ENCODE measurements around the gene PLPPR1. TPM values are rescaled to one million over a fixed set of nuclear protein-coding genes. Genes with fewer than 3 reads are reported as not detected.

Gene PLPPR1
- total RNA-seq, 1 experiment from 2014 or later, result not detected

DNA sequence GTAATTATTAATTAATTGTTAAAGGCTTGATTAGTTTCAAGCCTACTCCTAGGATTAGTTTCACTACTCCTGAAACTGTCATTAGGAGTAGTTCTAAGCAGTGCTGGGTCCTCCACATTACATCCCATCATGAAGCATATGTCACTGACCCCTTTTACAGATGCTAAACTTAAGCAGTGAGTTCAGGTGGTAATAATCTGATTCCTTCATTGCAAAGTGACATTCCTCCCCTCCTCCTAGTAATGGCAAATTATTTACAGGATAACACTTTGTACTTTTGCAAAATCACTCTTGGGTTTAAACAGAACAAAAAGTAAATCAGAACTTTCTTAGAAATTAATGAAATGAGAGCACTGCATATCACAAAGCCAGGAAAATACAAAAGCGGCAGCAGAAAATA lies 303.8 kb downstream of the PLPPR1 start:
- Histone ChIP-seq H3K9ac (ENCODE audit: low read length) (no peak overlapping the region), H2AFZ (ENCODE audit: low read depth, low read length, poor library complexity, severe bottlenecking) (no peak overlapping the region), H3K79me2 (ENCODE audit: insufficient read depth, low read length) (no peaks in the 10 kb centered on the region), H3K27ac (ENCODE audit: low read depth, low read length) (no peak overlapping the region), H3K4me1 (ENCODE audit: control insufficient read depth in 1 of 2, insufficient read depth in 2 of 2, low read length in 2 of 2) (no peaks in the 10 kb centered on the region), H3K4me2 (ENCODE audit: low read length) (no peak overlapping the region), H3K36me3 (ENCODE audit: control insufficient read depth in 1 of 2, insufficient read depth in 2 of 2, low read length in 2 of 2) (no peaks in the 10 kb centered on the region), H3K4me3 (replicated peaks in 1 of 2; ENCODE audit: low read depth in 1 of 2, low read length in 2 of 2) (no peak overlapping the region), H3K9me2 (ENCODE audit: insufficient read depth) (no peaks in the 10 kb centered on the region), H3K27me3 (ENCODE audit: insufficient read depth, low read length) (no peaks in the 10 kb centered on the region), H4K20me1 (ENCODE audit: insufficient read depth) (no peaks in the 10 kb centered on the region), H3K9me3 (ENCODE audit: control insufficient read depth in 1 of 2, insufficient read depth in 1 of 2, low read depth in 1 of 2, low read length in 2 of 2) (no peaks in the 10 kb centered on the region)
- no TSS peak for BruUV-seq (replicated peaks)
- POLR2A ChIA-PET, result no interaction called here
- RAD21 ChIA-PET (ENCODE audit: low non-redundant PET in 1 of 2, low total read pairs in 2 of 2, uncharacterized antibody in 2 of 2, unreplicated experiment in 2 of 2), result no interaction called here
- TF ChIP-seq ZNF274 (IDR thresholded peaks at IDR 0.05; ENCODE audit: low read depth, low read length), result no peak
- no peak for TF ChIP-seq SRF (IDR thresholded peaks at IDR 0.05; ENCODE audit: low read depth)
- no peak for TF ChIP-seq RAD21 (IDR thresholded peaks at IDR 0.05; ENCODE audit: low read depth)
- no peak for TF ChIP-seq EZH2 (IDR thresholded peaks at IDR 0.05)
- CTCF ChIA-PET, result interaction anchor here (1.5 kb wide), 1 partner anchor 56 kb away, joined by 4 read pairs; no protein-coding TSS in a partner anchor
- intact Hi-C loops (cut with micrococcal nuclease), result no loop called here
- DNase-seq (ENCODE audit: low read depth, low spot score) (no peak), ATAC-seq (no peak)

GRCh38 chr9:101333490-101333889 lies 305.0 kb downstream of the PLPPR1 start:
- H3K4me2 ChIP-seq (ENCODE audit: low read length), result no peak overlapping the region
- no peak overlapping the region for H3K9ac ChIP-seq (ENCODE audit: low read length)
- H3K9me3 ChIP-seq (ENCODE audit: control insufficient read depth in 1 of 2, insufficient read depth in 1 of 2, low read depth in 1 of 2, low read length in 2 of 2), result no peaks in the 10 kb centered on the region
- no peaks in the 10 kb centered on the region for H4K20me1 ChIP-seq (ENCODE audit: insufficient read depth)
- no TSS peak for BruUV-seq (replicated peaks)
- H3K27ac ChIP-seq (ENCODE audit: low read depth, low read length), result no peak overlapping the region
- DNase-seq (ENCODE audit: low read depth, low spot score) (no peak), ATAC-seq (no peak)
- H3K4me1 ChIP-seq (ENCODE audit: control insufficient read depth in 1 of 2, insufficient read depth in 2 of 2, low read length in 2 of 2), result no peaks in the 10 kb centered on the region
- POLR2A ChIA-PET, result no interaction called here
- no peak overlapping the region for H3K4me3 ChIP-seq (replicated peaks in 1 of 2; ENCODE audit: low read depth in 1 of 2, low read length in 2 of 2)
- H2AFZ ChIP-seq (ENCODE audit: low read depth, low read length, poor library complexity, severe bottlenecking), result no peak overlapping the region
- no peaks in the 10 kb centered on the region for H3K9me2 ChIP-seq (ENCODE audit: insufficient read depth)
- H3K36me3 ChIP-seq (ENCODE audit: control insufficient read depth in 1 of 2, insufficient read depth in 2 of 2, low read length in 2 of 2), result no peaks in the 10 kb centered on the region
- no peaks in the 10 kb centered on the region for H3K79me2 ChIP-seq (ENCODE audit: insufficient read depth, low read length)
- TF ChIP-seq RAD21 (IDR thresholded peaks at IDR 0.05; ENCODE audit: low read depth) (no peak), ATF3 (IDR thresholded peaks at IDR 0.05) (no peak), REST (IDR thresholded peaks at IDR 0.05; ENCODE audit: low read depth) (no peak), ZFX (IDR thresholded peaks at IDR 0.05) (no peak), SRF (IDR thresholded peaks at IDR 0.05; ENCODE audit: low read depth) (no peak), CEBPB (IDR thresholded peaks at IDR 0.05; ENCODE audit: low read depth) (no peak), POLR2A (IDR thresholded peaks at IDR 0.05; ENCODE audit: borderline replicate concordance, extremely low read depth, insufficient read depth, insufficient read length) (no peak), ZNF274 (IDR thresholded peaks at IDR 0.05; ENCODE audit: low read depth, low read length) (no peak)
- intact Hi-C loops (cut with micrococcal nuclease), result no loop called here
- RAD21 ChIA-PET (ENCODE audit: low non-redundant PET in 1 of 2, low total read pairs in 2 of 2, uncharacterized antibody in 2 of 2, unreplicated experiment in 2 of 2), result no interaction called here
- CTCF ChIA-PET, result interaction anchor here (1.5 kb wide), 1 partner anchor 55 kb away, joined by 4 read pairs; no protein-coding TSS in a partner anchor
- H3K27me3 ChIP-seq (ENCODE audit: insufficient read depth, low read length), result no peaks in the 10 kb centered on the region
